Sigmoid colon (tissue), 4 donors: ENCODE results near the gene PGPEP1.
"Not testable (repeated sequence)": the region's sequence is repeated elsewhere in the genome, so short reads cannot be mapped to it uniquely, and the experiment has no call there.

Experiments used
- EP300 ChIP-seq, 4 donors: sonication (generic); formaldehyde crosslinking; IDR thresholded peaks; one replicate each; pipeline ENCODE4 v1.6.1; 2017; ENCODE audit warnings: antibody characterized with exemption in 4 of 4
- POLR2A ChIP-seq, 2 donors: fragments of 450-650 bp; IDR thresholded peaks; one replicate each; pipeline ENCODE4 v1.6.1; 2016; ENCODE audit warnings: antibody characterized with exemption in 2 of 2, mild to moderate bottlenecking in 2 of 2, moderate library complexity in 2 of 2
- POLR2AphosphoS5 ChIP-seq, 4 donors: sonication (generic); formaldehyde crosslinking; IDR thresholded peaks; one replicate each; pipeline ENCODE4 v1.6.1; 2017; ENCODE audit warnings: antibody characterized with exemption in 4 of 4
- TF ChIP-seq, protein P1 (sequence below), 4 experiments: fragments of 450-650 bp in 3 of 4; fragments of 200-600 bp in 1 of 4; IDR thresholded peaks; one replicate each; pipeline ENCODE4 v1.5.1; 2016 to 2019; ENCODE audit warnings: antibody characterized with exemption in 4 of 4, mild to moderate bottlenecking in 3 of 4, moderate library complexity in 2 of 4

DNA sequence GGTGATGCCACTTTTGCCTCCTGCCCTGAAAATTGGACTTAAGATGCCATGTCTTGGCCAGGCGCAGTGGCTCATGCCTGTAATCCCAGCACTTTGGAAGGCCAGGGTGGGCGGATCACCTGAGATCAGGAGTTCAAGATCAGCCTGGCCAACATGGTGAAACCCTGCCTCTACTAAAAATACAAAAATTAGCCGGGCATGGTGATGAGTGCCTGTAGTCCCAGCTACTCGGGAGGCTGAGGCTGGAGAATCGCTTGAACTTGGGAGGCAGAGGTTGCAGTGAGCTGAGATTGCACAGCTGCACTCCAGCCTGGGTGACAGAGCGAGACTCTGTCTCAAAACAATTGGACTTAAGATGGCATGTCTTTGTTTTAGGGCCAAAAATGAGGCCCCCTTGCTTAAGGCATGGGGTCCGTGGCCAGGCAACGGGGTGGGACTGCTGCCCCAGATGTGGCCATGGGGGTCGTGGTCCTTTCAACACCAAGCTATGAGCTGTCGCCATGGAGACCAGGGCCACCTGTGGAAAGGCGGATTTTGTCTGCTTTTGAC lies 24.0 kb downstream of the PGPEP1 start:
- TF ChIP-seq, protein P1, sequence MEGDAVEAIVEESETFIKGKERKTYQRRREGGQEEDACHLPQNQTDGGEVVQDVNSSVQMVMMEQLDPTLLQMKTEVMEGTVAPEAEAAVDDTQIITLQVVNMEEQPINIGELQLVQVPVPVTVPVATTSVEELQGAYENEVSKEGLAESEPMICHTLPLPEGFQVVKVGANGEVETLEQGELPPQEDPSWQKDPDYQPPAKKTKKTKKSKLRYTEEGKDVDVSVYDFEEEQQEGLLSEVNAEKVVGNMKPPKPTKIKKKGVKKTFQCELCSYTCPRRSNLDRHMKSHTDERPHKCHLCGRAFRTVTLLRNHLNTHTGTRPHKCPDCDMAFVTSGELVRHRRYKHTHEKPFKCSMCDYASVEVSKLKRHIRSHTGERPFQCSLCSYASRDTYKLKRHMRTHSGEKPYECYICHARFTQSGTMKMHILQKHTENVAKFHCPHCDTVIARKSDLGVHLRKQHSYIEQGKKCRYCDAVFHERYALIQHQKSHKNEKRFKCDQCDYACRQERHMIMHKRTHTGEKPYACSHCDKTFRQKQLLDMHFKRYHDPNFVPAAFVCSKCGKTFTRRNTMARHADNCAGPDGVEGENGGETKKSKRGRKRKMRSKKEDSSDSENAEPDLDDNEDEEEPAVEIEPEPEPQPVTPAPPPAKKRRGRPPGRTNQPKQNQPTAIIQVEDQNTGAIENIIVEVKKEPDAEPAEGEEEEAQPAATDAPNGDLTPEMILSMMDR (IDR thresholded peaks at IDR 0.05) = not testable (repeated sequence)
- TF ChIP-seq POLR2AphosphoS5, POLR2A, EP300 (IDR thresholded peaks at IDR 0.05): not testable (repeated sequence)
